Ishikawa (cell line): Measurements from ENCODE around the gene SIGLECL1.

Experiments
- CEBPB ChIP-seq: IDR thresholded peaks from 2 replicates; pipeline ENCODE4 v1.6.1; 2012
- CREB1 ChIP-seq: IDR thresholded peaks from 2 replicates; pipeline ENCODE4 v1.6.1; 2012; ENCODE audit warnings: low read depth
- EP300 ChIP-seq: IDR thresholded peaks from 2 replicates; pipeline ENCODE4 v1.6.1; 2012; ENCODE audit warnings: borderline replicate concordance
- FOXM1 ChIP-seq: IDR thresholded peaks from 2 replicates; pipeline ENCODE4 v1.6.1; 2012; ENCODE audit warnings: low read depth, borderline replicate concordance
- MAX ChIP-seq: IDR thresholded peaks from 2 replicates; pipeline ENCODE4 v1.6.1; 2012
- RAD21 ChIP-seq: IDR thresholded peaks from 2 replicates; pipeline ENCODE4 v1.6.1; 2012; ENCODE audit warnings: low read depth
- REST ChIP-seq: IDR thresholded peaks from 2 replicates; pipeline ENCODE4 v1.6.1; 2012; ENCODE audit warnings: low read depth, mild to moderate bottlenecking
- TAF1 ChIP-seq: IDR thresholded peaks from 2 replicates; pipeline ENCODE4 v1.6.1; 2012; ENCODE audit warnings: low read depth, mild to moderate bottlenecking
- TEAD4 ChIP-seq: IDR thresholded peaks from 2 replicates; pipeline ENCODE4 v1.6.1; 2012
- USF1 ChIP-seq: IDR thresholded peaks from 2 replicates; pipeline ENCODE4 v1.6.1; 2012
- YY1 ChIP-seq: IDR thresholded peaks from 2 replicates; pipeline ENCODE4 v1.6.1; 2012; ENCODE audit warnings: low read depth
- ZBTB7A ChIP-seq: IDR thresholded peaks from 2 replicates; pipeline ENCODE4 v1.6.1; 2012; ENCODE audit warnings: low read depth

GRCh38 chr19:51251468-51251820, 564 bp downstream of the SIGLECL1 start:
- TF ChIP-seq REST (no peak), TEAD4 (no peak), ZBTB7A (no peak), RAD21 (no peak), EP300 (no peak), YY1 (no peak), MAX (no peak), FOXM1 (no peak), TAF1 (no peak), CREB1 (no peak), CEBPB (no peak), USF1 (no peak)
